Cardiac ventricle fibroblast (primary cell): ENCODE data around the gene ENDOD1. TPM values are rescaled to one million over a fixed set of nuclear protein-coding genes. Genes with fewer than 3 reads are reported as not detected.

Experiments used
- total RNA-seq: library from RNA; depleted of rRNA; stranded (reverse); fragments of >200 nt; gene quantifications from 2 replicates; pipeline ENCODE4 v1.2.3, GENCODE V29; 2015

ENDOD1 gene
- total RNA-seq: 22.0 and 22.4 TPM in 2 replicates

GRCh38 chr11:95089620-95090542 is at the start of gene ENDOD1:
ENDOD1 (plus strand) TSS chr11:95089846; CDS start chr11:95089928, 82 bp downstream.

DNA sequence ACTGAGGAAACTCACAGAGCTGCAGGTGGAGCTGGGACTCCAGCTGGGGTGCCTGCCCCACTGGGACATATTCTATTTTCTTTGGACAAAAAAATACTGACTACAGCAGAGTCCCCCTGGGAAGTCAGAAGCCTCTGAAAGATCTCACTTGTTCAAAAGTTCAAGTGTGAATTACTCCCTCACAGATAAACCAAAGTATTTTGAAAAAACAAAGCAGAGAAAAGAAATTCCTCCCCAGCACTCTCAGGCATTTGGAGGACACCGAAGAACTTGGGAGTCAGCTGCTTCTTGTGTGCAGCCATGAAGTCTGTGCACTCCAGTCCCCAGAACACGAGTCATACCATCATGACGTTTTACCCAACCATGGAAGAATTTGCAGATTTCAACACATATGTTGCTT is 40.5 kb upstream of the ENDOD1 start, which contains the start of gene KDM4F:
TSS of gene KDM4F (plus strand) at position 301 of the 400 bp plus-strand sequence.

DNA sequence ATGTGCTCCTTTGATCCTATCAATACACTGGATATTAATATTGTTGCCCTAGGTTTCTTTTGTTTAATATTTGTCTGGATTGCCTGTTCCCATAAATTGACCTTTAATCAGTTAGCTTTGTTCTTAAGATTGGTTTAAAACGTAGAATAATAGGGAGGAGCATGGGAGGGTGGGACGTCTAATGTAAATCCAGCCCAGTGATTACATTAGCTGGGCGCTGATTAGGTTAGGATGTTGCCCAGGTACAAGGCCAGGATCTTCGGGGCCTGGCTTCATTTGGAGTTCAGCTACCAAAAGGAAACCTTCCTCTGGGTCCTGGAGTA is 23.0 kb upstream of the ENDOD1 start, which contains the start of gene SRSF8:
TSS of gene SRSF8 (plus strand) at position 204 of the 323 bp plus-strand sequence. CDS start 308 bp downstream, outside the sequence.

Other genes starting within 250 kb of the ENDOD1 start
- 26.9 and 29.6 TPM in 2 replicates for gene CWC15, start 116.3 kb upstream of the ENDOD1 start, total RNA-seq
- 0.25 and 0.64 TPM in 2 replicates for gene KDM4D, start 116.1 kb upstream of the ENDOD1 start, total RNA-seq
- not detected in 2 replicates for gene KDM4E, start 64.6 kb upstream of the ENDOD1 start, total RNA-seq
- gene KDM4F, start 40.4 kb upstream of the ENDOD1 start, total RNA-seq: not detected in 2 replicates
- 14.7 and 23.9 TPM in 2 replicates for gene SRSF8, start 22.9 kb upstream of the ENDOD1 start, total RNA-seq
- gene SESN3, start 141.4 kb downstream of the ENDOD1 start, total RNA-seq: 37.4 and 45.5 TPM in 2 replicates